Activated CD8-positive, alpha-beta T cell treated with anti-CD3 and anti-CD28 coated beads for 36 hours (primary cell): Measurements from ENCODE around the gene ALKBH5. TPM values are rescaled to one million over a fixed set of nuclear protein-coding genes. Genes with fewer than 3 reads are reported as not detected.
A peak's percentile ranks its signal among the peaks of the same experiment; 100 is the strongest.

Source experiments
- ATAC-seq: fragments of 200-7000 bp; cut with Tn5 transposase; one replicate; pipeline ENCODE4 v1.10.0; 2021; ENCODE audit warnings: mild to moderate bottlenecking, moderate library complexity
- CTCF ChIA-PET: fragments of 350-600 bp; sonication (Branson Sonifier 250); formaldehyde crosslinking; loops from one replicate; lab custom pipeline; 2021; ENCODE audit warnings: antibody characterized with exemption; lab: Charles Lee
- POLR2A ChIA-PET: fragments of 350-600 bp; sonication (Branson Sonifier 250); formaldehyde crosslinking; loops from one replicate; lab custom pipeline; 2021; ENCODE audit warnings: antibody characterized with exemption; lab: Charles Lee
- DNase-seq: peaks from one replicate; pipeline ENCODE4 v3.0.0-alpha.2; 2020
- H3K27ac Mint-ChIP-seq: one replicate; pipeline ENCODE4 v1.8.0; 2021; ENCODE audit warnings: mild to moderate bottlenecking, mixed read lengths
- H3K27me3 Mint-ChIP-seq: one replicate; pipeline ENCODE4 v1.8.0; 2021; ENCODE audit warnings: mixed read lengths
- H3K36me3 Mint-ChIP-seq: one replicate; pipeline ENCODE4 v1.8.0; 2021; ENCODE audit warnings: low read depth, mixed read lengths
- H3K4me1 Mint-ChIP-seq: one replicate; pipeline ENCODE4 v1.8.0; 2021; ENCODE audit warnings: low read depth, mixed read lengths
- H3K4me3 Mint-ChIP-seq: one replicate; pipeline ENCODE4 v1.8.0; 2021; ENCODE audit warnings: mild to moderate bottlenecking, moderate library complexity, mixed read lengths
- H3K9me3 Mint-ChIP-seq: one replicate; pipeline ENCODE4 v1.8.0; 2021; ENCODE audit warnings: mixed read lengths
- intact Hi-C: fragments of 100-400 bp; cut with micrococcal nuclease; formaldehyde crosslinking; loops from one replicate; pipeline ENCODE4 v1.10.0; 2022
- total RNA-seq, 2 experiments: library from RNA; stranded (reverse); gene quantifications; one replicate each; pipeline ENCODE4 v1.2.3, GENCODE V29; 2021
- TF ChIP-seq, protein P1 (sequence below): fragments of 200-600 bp; IDR thresholded peaks from one replicate; pipeline ENCODE4 v1.8.0; 2022; ENCODE audit warnings: antibody characterized with exemption, mild to moderate bottlenecking

ALKBH5 gene
- total RNA-seq, 2 experiments from 2014 or later: 213 to 217 TPM

- TF ChIP-seq, protein P1, sequence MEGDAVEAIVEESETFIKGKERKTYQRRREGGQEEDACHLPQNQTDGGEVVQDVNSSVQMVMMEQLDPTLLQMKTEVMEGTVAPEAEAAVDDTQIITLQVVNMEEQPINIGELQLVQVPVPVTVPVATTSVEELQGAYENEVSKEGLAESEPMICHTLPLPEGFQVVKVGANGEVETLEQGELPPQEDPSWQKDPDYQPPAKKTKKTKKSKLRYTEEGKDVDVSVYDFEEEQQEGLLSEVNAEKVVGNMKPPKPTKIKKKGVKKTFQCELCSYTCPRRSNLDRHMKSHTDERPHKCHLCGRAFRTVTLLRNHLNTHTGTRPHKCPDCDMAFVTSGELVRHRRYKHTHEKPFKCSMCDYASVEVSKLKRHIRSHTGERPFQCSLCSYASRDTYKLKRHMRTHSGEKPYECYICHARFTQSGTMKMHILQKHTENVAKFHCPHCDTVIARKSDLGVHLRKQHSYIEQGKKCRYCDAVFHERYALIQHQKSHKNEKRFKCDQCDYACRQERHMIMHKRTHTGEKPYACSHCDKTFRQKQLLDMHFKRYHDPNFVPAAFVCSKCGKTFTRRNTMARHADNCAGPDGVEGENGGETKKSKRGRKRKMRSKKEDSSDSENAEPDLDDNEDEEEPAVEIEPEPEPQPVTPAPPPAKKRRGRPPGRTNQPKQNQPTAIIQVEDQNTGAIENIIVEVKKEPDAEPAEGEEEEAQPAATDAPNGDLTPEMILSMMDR: no peak
- H3K9me3 Mint-ChIP-seq: no peaks in the 10 kb centered on the region
- POLR2A ChIA-PET: interaction anchor here (0.6 to 1.1 kb wide), 2 partner anchors 99 to 128 kb away, joined by 3 read pairs; partner anchors contain the start of gene TOP3A
- intact Hi-C loops: loop anchor here (2.0 kb wide), 1 partner anchor 45 kb away; no protein-coding TSS in a partner anchor
- peaks cover 55% of the 10 kb centered on the region for H3K4me1 Mint-ChIP-seq
- ATAC-seq (no peak), DNase-seq (no peak)
- peaks cover 59% of the 10 kb centered on the region for H3K36me3 Mint-ChIP-seq
- peak overlapping the region; percentile 96 for H3K4me3 Mint-ChIP-seq
- no peaks in the 10 kb centered on the region for H3K27me3 Mint-ChIP-seq
- CTCF ChIA-PET: interaction anchor here (1.0 to 7.5 kb wide), 5 partner anchors 14 to 47 kb away, joined by 3 to 69 read pairs (median 4); no protein-coding TSS in a partner anchor
- peak overlapping the region; percentile 91 for H3K27ac Mint-ChIP-seq
These were observed 2.4 kb downstream of the ALKBH5 start for GRCh38 chr17:18185832-18186626.

- ChIA-PET POLR2A (interaction anchor here (0.6 to 1.1 kb wide), 2 partner anchors 99 to 128 kb away, joined by 3 read pairs; partner anchors contain the start of gene TOP3A), CTCF (interaction anchor here (1.0 to 7.5 kb wide), 3 partner anchors 13 to 43 kb away, joined by 4 to 69 read pairs (median 5); no protein-coding TSS in a partner anchor)
- Mint-ChIP-seq H3K36me3 (peaks cover 65% of the 10 kb centered on the region), H3K9me3 (no peaks in the 10 kb centered on the region), H3K27ac (peak overlapping the region; percentile 91), H3K27me3 (no peaks in the 10 kb centered on the region), H3K4me3 (peak overlapping the region; percentile 96), H3K4me1 (peaks cover 55% of the 10 kb centered on the region)
- ATAC-seq: no peak
- TF ChIP-seq, protein P1: no peak
- DNase-seq: no peak
- intact Hi-C loops: loop anchor here (2.0 kb wide), 1 partner anchor 46 kb away; no protein-coding TSS in a partner anchor
These were observed 3.0 kb downstream of the ALKBH5 start for GRCh38 chr17:18186627-18186982.

GRCh38 chr17:18187226-18187625 lies 3.6 kb downstream of the ALKBH5 start:
- Mint-ChIP-seq H3K27ac (peak overlapping the region; percentile 91), H3K27me3 (no peaks in the 10 kb centered on the region), H3K36me3 (peaks cover 65% of the 10 kb centered on the region), H3K9me3 (no peaks in the 10 kb centered on the region), H3K4me1 (peaks cover 55% of the 10 kb centered on the region), H3K4me3 (peak overlapping the region; percentile 96)
- ATAC-seq (no peak), DNase-seq (no peak)
- ChIA-PET CTCF (no interaction called here), POLR2A (interaction anchor here (0.7 kb wide), 1 partner anchor 57 kb away, joined by 3 read pairs; no protein-coding TSS in a partner anchor)
- intact Hi-C loops: loop anchor here (2.0 kb wide), 1 partner anchor 46 kb away; no protein-coding TSS in a partner anchor
- TF ChIP-seq, protein P1: no peak

DNA sequence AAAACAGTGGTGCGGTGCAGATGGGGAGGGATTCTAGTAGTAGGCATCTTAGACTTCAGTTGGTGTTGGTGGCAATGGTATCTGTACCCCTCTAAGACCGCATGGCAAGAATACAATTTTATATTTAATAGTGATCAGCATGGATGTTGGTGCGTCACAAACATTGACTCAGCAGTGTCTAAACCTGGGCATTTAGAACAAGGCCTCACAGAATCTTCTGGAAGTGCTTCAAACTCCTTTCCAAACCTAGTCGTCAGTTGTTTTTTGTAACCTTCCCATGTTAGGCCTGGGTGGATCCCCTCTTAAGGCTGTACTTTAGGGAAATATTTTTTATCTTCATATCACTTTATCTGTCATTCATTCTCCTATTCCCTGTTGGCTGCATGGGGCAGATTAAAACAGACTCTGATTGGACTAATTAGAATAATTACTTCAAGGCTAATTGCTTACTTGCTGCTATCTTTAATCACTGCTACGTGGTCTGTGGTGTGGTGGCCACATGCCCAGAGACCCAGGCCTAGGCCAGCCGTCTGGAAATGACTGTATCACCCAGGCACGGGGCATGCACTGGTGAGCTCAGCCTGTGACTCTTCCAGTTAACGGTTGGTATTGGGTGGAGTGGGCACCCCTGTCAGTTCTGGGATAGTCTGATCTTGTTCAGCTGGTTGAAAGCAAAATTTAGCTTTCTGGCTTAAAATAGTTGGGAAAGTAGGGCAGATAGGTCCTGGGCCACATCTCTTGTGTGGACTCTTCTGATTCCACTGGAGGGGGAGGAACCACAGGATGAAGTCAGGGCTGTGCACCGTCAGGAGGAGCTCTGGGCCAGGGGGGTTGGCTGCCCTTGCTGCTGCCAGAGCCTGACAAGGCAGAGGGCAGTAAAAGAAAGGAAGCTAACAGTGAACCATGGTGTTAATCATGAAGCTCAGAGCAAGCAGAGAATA lies 4.5 kb downstream of the ALKBH5 start:
- ChIA-PET CTCF (interaction anchor here (0.6 to 7.3 kb wide), 6 partner anchors 8 to 46 kb away, joined by 3 to 43 read pairs (median 4); no protein-coding TSS in a partner anchor), POLR2A (interaction anchor here (0.7 to 0.9 kb wide), 2 partner anchors 35 to 56 kb away, joined by 3 read pairs; no protein-coding TSS in a partner anchor)
- Mint-ChIP-seq H3K4me1 (peaks cover 58% of the 10 kb centered on the region), H3K36me3 (peaks cover 66% of the 10 kb centered on the region), H3K27ac (peak overlapping the region; percentile 91), H3K9me3 (no peaks in the 10 kb centered on the region), H3K4me3 (peak overlapping the region; percentile 96), H3K27me3 (no peaks in the 10 kb centered on the region)
- ATAC-seq (no peak), DNase-seq (peak; percentile 35)
- TF ChIP-seq, protein P1: no peak
- intact Hi-C loops: loop anchor here (2.0 kb wide), 1 partner anchor 47 kb away; no protein-coding TSS in a partner anchor
